Thoracic aorta (tissue), 2 donors: ENCODE results near the gene CEP72. TPM values are rescaled to one million over a fixed set of nuclear protein-coding genes. Genes with fewer than 3 reads are reported as not detected.

Experiments used
- ATAC-seq: fragments of 150-250 bp; one replicate; pipeline ENCODE4 v1.8.0; 2017; ENCODE audit warnings: low read depth; ENCODE audit not compliant: insufficient number of reproducible peaks, low FRiP score
- DNase-seq: peaks from one replicate; pipeline ENCODE4 v3.0.0-alpha.2; 2020; ENCODE audit warnings: low spot score
- H3K27ac ChIP-seq, 2 donors: fragments of 200-600 bp; sonication (generic); 1 replicate in 1 of 2; 2 replicates in 1 of 2; pipeline ENCODE4 v1.5.1; 2016; ENCODE audit warnings: mild to moderate bottlenecking in 2 of 2, moderate library complexity in 2 of 2
- H3K27me3 ChIP-seq: fragments of 200-600 bp; sonication (generic); replicated peaks from 2 replicates; pipeline ENCODE4 v1.6.0; 2016; ENCODE audit warnings: mild to moderate bottlenecking; ENCODE audit not compliant: insufficient read depth
- H3K36me3 ChIP-seq: fragments of 200-600 bp; sonication (generic); one replicate; pipeline ENCODE4 v1.5.1; 2016
- H3K4me1 ChIP-seq, 2 donors: fragments of 200-600 bp; sonication (generic); 1 replicate in 1 of 2; 2 replicates in 1 of 2; pipeline versions ENCODE4 v1.5.1 to v1.6.0; 2016; ENCODE audit warnings: low read depth in 2 of 2, mild to moderate bottlenecking in 1 of 2; ENCODE audit not compliant: control insufficient read depth in 1 of 2
- H3K4me3 ChIP-seq: fragments of 200-600 bp; sonication (generic); 2 replicates; pipeline ENCODE4 v1.5.1; 2016; ENCODE audit warnings: mild to moderate bottlenecking
- H3K9me3 ChIP-seq: fragments of 200-600 bp; sonication (generic); 2 replicates; pipeline ENCODE4 v1.5.1; 2016
- total RNA-seq, 2 donors: library from RNA; depleted of rRNA; stranded (reverse); fragments of >200 nt; gene quantifications; one replicate each; pipeline versions ENCODE4 v1.1.0 to v1.2.3, GENCODE V29; 2016
- TF ChIP-seq, protein P1 (sequence below): fragments of 200-600 bp; sonication (generic); IDR thresholded peaks from one replicate; pipeline ENCODE4 v1.5.1; 2019; ENCODE audit warnings: antibody characterized with exemption

Gene CEP72
- total RNA-seq, 2 donors from 2014 or later = 0.68 to 2.0 TPM

DNA sequence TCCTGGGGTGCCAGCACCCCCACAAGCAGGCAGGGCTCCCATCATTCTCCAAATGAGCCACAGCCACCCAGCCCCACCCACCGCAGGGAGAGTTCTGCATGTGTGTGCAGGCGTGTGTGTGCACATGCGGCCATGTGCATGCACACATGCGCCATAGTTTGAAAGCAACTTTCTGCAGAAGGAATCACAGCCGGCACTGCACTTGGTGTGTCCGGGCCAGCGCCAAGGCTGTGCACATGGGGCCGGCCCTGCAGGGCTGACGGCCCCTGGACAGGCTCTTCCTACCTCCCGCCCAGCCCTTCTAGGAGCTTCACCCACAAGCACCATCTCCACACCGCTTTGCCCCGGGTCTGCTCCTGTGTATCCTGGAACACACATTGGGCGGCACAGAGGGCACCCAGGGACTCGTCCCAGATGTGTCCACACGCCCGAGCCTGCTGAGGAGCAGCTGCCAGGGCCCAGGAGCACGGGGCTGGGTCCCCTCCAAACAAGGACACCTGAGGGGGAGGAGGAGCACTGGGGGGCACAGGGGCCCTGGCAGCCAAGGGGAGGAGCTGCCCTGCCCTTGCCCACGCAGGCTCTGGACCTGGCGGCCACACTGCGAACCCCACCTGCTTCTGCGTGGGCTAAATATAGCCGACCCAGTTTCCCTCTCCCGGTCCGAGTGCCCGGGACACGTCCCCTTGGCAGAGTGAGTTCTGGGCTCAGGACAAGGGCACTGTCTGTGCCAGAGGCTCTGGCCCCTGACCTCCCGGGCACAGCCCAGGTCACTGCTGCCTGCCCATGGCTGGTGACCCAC, 61.9 kb downstream of the CEP72 start:
- no peak overlapping the region for H3K27ac ChIP-seq
- TF ChIP-seq, protein P1, sequence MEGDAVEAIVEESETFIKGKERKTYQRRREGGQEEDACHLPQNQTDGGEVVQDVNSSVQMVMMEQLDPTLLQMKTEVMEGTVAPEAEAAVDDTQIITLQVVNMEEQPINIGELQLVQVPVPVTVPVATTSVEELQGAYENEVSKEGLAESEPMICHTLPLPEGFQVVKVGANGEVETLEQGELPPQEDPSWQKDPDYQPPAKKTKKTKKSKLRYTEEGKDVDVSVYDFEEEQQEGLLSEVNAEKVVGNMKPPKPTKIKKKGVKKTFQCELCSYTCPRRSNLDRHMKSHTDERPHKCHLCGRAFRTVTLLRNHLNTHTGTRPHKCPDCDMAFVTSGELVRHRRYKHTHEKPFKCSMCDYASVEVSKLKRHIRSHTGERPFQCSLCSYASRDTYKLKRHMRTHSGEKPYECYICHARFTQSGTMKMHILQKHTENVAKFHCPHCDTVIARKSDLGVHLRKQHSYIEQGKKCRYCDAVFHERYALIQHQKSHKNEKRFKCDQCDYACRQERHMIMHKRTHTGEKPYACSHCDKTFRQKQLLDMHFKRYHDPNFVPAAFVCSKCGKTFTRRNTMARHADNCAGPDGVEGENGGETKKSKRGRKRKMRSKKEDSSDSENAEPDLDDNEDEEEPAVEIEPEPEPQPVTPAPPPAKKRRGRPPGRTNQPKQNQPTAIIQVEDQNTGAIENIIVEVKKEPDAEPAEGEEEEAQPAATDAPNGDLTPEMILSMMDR = no peak
- ATAC-seq (no peak), DNase-seq (no peak)
- H3K27me3 ChIP-seq = no peaks in the 10 kb centered on the region
- H3K4me1 ChIP-seq = peaks cover 28 to 38% of the 10 kb centered on the region in 2 donors
- no peaks in the 10 kb centered on the region for H3K9me3 ChIP-seq
- H3K36me3 ChIP-seq = no peaks in the 10 kb centered on the region
- no peak overlapping the region for H3K4me3 ChIP-seq

DNA sequence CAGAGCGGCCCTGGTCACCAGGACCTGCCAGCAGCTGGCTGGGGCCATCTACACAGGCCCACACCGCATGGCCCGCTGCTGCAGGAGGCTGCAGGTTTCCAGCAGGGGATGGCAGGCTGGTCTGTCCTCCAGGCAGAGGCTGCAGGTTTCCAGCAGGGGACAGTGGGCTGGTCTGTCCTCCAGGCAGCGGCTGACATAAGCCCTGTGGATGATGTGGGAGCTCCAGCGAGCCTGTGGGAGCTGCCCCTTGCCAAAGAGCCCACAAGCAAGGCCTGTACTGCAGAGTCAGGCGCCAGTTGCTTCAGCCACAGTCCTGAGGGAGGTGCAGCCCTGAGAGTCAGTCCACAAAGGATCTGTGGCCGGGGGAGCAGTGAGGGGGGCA, 62.5 kb downstream of the CEP72 start:
- TF ChIP-seq, protein P1 = no peak
- Histone ChIP-seq H3K4me3 (no peak overlapping the region), H3K36me3 (no peaks in the 10 kb centered on the region), H3K27me3 (no peaks in the 10 kb centered on the region), H3K4me1 (peaks cover 28 to 38% of the 10 kb centered on the region in 2 donors), H3K27ac (no peak overlapping the region), H3K9me3 (no peaks in the 10 kb centered on the region)
- ATAC-seq (no peak), DNase-seq (no peak)

DNA sequence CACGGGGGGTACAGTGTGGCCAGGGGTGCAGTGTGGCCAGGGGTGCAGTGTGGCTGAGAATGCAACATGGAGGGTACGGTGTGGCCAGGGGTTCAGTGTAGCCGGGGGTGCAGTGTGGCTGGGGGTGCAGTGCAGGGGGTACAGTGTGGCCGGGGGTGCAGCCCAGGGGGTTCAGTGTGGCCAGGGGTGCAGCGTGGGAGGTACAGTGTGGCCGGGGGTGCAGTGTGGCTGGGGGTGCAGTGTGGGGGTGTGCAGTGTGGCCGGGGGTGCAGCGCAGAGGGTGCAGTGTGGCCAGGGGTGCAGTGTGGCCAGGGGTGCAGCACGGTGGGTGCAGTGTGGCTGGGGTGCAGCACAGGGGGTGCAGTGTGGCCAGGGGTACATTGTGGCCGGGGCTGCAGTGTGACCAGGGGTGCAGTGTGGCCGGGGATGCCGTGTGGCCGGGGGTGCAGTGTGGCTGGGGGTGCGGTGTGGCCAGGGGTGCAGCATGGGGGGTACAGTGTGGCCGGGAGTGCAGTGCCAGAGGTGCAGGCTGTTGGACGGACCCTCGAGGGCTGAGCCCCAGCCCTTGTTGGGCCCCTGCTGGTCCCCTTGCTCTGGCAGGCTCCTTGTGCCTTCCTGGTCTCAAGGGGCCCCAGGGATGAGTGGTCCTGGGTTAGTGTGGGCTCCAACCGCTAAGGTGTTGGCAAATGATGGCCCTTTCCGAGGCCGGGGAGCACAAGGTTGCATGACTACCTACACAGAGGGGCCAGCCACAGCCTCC, 63.2 kb downstream of the CEP72 start:
- Histone ChIP-seq H3K27me3 (no peaks in the 10 kb centered on the region), H3K9me3 (no peaks in the 10 kb centered on the region), H3K27ac (no peak overlapping the region), H3K36me3 (no peaks in the 10 kb centered on the region), H3K4me1 (peaks cover 28 to 38% of the 10 kb centered on the region in 2 donors), H3K4me3 (no peak overlapping the region)
- ATAC-seq = no peak
- TF ChIP-seq, protein P1 = no peak
- no peak for DNase-seq

DNA sequence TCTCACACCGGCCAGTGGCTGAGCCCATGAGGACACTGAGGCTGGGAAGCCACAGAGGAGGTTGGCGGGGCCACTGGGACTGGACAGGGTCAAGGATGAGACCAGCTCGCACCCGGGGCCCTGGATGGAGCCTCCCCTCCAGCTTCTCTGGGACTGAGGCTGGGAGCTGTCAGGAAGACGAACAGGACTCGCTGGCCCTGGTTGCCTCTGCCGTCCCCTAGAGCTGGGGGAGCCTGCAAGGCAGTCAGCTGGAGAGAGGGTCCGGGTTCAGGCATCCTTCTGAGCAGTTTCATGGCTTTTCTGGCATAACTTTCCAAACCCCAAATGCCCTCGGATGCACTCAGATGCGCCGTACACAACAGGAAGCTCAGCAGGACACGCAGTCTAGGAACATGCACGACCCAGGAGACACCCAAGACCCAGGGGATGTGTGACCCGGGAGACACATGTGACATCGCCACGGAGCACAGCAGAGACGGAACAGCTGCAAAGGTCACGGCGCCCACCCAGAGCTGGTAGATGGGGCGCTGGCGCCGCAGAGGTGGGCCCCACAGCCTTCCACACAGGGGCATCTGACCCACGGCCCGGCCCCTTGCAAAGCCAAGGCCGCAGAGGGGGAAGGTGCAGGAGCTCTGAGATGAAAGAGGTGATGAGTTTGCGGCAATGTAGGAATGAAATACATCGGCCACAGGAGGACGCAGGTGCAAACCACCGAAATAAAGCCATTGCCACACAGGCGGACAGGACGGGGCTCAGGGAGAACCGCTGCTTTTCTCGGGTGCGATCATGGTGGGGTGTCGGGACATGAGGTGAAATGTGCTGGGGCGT, 63.9 kb downstream of the CEP72 start:
- Histone ChIP-seq H3K4me1 (peaks cover 28 to 38% of the 10 kb centered on the region in 2 donors), H3K27me3 (no peaks in the 10 kb centered on the region), H3K9me3 (no peaks in the 10 kb centered on the region), H3K4me3 (no peak overlapping the region), H3K36me3 (no peaks in the 10 kb centered on the region), H3K27ac (no peak overlapping the region)
- no peak for ATAC-seq
- TF ChIP-seq, protein P1 = no peak
- no peak for DNase-seq

DNA sequence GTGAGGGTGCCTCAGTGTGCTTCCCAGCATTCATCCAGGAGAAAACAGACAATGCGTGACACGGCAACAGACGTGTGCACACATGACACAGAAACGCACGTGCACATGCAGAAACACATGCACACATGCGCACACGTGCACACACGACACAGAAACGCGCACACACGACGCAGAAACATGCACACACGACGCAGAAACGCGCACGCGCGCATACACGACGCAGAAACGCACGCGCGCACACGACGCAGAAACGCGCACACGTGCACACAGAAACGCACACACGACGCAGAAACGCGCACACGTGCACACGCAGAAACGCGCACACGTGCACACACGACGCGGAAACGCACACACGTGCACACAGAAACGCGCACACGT, 64.5 kb downstream of the CEP72 start:
- Histone ChIP-seq H3K4me1 (peaks cover 28 to 33% of the 10 kb centered on the region in 2 donors), H3K27ac (no peak overlapping the region), H3K9me3 (no peaks in the 10 kb centered on the region), H3K4me3 (no peak overlapping the region), H3K36me3 (no peaks in the 10 kb centered on the region), H3K27me3 (no peaks in the 10 kb centered on the region)
- TF ChIP-seq, protein P1 = no peak
- no peak for DNase-seq
- no peak for ATAC-seq
